ENCODE results near the gene BAHCC1.
A peak's percentile ranks its signal among the peaks of the same experiment; 100 is the strongest.

Gene BAHCC1

DNA sequence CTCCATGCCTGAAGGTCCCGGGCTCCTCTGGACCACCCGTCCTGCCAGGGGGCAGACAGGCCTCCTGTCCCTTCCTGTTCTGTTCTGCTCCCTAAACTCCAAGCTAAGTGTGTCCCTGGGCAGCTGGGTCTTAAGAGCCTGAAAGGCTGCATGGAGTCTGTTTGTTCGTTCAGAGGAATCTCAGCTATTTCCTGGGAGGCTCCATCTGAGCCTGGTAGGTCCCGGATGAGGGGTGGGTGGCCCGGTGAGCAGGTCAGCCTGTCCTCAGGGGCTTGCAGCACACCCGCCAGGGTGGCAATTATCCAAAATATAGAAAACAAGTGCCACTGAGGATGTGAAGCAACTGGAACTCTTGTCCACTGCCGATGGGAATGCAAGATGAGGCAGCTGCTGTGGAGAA is 104.8 kb downstream of the BAHCC1 start:
- no peak for DNase-seq

DNA sequence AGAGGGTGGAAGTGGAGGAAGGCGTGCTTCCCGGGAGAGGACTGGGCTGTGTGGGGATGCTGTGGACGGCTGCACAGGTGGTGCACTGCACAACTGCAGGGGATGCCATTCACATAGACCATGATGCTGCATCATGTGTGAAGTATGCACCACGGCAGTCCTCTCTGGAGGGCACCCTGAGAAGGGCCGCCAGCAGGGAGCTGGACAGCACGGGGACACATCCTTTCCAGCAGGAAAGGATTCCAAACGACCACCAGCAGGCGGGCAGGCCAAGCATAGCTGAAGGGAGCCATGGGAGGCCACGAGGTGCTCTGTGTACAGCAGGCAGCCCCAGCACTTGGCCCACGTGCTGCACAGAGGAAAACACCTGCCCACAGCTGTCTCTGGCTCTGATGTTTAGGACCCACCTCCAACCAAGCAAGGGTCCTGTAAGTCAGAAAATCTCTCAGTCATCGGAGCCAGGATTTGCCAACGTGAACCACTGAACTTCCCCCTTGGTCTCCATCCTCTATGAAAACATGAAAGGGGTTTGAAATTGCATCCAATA is 107.3 kb downstream of the BAHCC1 start:
- no peak for DNase-seq

DNA sequence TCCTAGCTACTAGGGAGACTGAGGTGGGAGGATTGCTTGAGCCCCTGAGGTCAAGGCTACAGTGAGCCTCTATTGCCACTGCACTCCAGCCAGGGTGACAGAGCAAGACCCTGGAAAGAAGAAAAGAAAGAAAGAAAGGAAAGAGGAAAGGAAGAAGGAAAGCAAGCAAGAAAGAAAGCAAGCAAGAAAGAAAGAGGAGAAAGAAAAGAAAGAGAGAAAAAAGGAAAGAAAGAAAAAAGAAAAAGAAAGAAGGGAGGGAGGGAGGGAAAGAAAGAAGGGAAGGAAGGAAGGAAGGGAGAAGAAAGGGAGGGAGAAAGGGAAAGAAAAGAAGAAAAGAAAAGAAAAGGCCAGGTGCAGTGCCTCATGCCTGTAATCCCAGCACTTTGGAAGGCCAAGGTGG is 108.4 kb downstream of the BAHCC1 start:
- no peak for DNase-seq

DNA sequence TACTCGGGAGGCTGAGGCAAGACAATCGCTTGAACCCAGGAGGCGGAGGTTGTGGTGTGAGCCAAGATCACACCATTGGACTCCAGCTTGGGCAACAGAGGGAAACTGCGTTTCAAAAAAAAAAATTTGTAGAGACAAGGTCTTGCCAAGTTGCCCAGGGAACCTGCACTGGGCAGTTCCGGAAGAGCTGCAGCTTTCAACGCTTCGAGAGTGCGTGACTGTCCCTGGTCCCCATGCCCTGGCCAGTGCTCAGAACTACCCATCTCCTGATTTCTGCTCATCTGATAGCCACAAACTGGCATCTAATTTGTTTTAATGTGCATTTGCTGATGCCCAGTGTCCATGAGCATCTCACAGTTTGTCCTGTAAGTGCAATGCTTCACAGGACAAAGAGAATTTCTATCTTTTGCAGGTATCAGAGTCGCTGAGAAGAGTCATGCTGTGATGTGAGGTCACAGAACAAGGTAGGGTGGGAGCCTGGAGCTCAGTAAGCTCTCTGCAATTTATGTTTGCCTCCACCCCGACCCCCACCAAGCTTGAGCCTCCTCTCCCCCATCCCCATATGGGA is 113.5 kb downstream of the BAHCC1 start:
- DNase-seq = peak; percentile 59

DNA sequence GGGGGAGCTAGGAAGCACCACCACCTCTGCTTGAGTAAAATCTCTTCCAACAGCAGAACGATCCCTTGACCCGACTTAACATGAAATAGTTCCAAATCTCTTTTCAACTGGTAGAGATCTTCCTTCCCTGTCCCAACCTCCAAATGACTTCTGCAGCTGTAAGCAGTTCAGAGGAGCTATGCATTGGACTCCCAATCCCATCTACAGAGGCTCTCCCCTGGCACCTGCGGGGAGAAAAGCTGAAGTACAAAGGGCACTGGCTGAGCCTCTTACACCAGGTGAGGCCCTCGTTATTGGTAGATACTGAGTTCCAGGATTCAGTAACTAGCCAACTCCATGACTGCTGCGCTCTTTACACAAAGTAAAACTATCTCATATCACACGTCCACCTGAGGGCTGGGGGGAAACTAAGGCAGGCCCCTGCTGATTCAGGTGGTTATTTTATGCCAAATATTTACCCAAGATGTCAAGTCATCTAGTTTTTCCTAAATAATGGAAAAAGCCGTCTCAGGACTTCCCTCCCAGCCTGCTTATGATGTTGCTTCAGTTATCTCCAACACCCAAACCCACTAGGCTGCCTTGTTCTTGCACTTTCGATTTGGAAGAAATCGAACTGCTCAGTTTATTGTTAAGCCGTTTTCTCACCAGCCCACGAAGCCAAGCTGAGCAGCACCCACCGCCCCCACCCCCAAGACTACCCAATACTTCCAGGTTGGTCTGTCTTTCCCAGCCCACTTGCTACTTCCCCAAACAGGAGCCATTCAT is 114.1 kb downstream of the BAHCC1 start:
- DNase-seq = peak; percentile 58

DNA sequence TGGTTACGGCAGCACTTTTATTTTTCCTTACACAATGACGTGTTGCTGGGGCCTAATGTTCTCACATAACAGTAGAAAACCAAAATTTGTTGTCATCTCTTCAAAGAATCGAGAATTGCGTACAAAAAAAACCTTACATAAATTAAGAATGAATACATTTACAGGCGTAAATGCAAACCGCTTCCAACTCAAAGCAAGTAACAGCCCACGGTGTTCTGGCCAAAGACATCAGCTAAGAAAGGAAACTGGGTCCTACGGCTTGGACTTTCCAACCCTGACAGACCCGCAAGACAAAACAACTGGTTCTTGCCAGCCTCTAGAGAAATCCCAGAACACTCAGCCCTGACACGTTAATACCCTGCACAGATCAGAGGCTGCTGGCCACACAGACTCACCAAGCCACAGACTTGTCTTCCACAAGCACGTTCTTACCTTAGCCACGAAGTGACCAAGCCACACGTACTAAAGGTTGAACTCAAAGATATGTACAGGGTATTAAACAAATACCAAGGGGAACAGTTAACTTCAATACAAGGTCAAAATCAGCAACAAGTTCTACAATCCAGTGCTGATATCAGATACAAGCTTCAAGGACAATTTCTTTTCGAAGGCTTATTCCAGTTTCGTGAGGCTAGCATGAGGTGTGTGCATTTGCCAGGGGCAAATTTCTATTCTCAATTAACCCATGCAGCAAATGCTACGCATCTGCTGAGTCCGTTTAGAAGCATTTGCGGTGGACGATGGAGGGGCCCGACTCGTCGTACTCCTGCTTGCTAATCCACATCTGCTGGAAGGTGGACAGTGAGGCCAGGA is 114.9 kb downstream of the BAHCC1 start:
- peak; percentile 32 for DNase-seq

DNA sequence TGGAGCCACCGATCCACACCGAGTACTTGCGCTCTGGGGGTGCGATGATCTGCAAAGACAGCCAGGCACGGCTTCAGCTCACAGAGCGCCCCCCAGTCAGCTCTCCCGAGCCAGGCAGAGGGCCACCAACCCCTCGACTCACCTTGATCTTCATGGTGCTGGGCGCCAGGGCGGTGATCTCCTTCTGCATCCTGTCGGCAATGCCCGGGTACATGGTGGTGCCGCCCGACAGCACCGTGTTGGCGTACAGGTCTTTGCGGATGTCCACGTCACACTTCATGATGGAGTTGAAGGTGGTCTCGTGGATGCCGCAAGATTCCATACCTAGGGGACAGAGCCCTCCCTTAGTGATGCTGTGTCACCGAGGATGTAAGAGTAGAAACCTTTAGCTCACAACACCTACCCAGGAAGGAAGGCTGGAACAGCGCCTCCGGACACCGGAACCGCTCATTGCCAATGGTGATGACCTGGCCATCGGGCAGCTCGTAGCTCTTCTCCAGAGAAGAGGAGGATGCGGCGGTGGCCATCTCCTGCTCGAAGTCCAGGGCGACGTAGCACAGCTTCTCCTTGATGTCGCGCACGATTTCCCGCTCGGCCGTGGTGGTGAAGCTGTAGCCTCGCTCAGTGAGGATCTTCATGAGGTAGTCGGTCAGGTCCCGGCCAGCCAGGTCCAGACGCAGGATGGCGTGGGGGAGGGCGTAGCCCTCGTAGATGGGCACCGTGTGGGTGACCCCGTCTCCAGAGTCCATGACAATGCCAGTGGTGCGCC is 115.7 kb downstream of the BAHCC1 start:
- peak; percentile 51 for DNase-seq

DNA sequence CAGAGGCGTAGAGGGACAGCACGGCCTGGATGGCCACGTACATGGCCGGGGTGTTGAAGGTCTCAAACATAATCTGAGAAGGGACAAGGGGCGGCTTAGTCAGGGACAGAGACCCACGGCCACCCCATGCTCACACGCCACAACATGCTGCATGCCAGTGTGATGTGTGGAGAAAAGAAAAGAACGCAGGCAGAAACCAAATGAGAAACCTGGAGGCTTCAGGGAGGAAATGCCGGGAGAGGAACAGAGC is 116.2 kb downstream of the BAHCC1 start:
- no peak for DNase-seq

DNA sequence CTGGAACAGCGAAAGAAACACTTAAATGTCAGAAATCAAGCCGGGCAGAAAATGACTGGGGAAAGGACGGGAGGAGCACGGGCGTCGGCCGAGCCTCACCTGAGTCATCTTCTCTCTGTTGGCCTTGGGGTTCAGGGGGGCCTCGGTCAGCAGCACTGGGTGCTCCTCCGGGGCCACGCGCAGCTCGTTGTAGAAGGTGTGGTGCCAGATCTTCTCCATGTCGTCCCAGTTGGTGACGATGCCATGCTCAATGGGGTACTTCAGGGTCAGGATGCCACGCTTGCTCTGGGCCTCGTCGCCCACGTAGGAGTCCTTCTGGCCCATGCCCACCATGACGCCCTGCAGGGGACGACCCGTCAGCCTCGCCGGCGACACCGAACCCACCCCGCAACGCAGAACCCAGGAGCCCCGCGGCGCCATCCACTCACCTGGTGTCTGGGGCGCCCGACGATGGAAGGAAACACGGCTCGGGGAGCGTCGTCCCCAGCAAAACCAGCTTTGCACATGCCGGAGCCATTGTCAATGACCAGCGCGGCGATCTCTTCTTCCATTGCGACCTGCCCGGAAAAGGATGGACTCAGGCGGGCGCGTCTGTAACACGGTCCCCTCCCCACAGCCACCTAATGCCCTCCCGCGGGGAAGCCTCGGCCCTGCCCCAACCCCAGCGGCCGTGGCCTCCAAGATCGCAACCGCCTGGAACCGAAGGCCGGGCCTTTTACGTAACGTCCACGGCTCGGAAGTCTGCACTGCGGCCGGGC is 116.7 kb downstream of the BAHCC1 start:
- peak; percentile 65 for DNase-seq

DNA sequence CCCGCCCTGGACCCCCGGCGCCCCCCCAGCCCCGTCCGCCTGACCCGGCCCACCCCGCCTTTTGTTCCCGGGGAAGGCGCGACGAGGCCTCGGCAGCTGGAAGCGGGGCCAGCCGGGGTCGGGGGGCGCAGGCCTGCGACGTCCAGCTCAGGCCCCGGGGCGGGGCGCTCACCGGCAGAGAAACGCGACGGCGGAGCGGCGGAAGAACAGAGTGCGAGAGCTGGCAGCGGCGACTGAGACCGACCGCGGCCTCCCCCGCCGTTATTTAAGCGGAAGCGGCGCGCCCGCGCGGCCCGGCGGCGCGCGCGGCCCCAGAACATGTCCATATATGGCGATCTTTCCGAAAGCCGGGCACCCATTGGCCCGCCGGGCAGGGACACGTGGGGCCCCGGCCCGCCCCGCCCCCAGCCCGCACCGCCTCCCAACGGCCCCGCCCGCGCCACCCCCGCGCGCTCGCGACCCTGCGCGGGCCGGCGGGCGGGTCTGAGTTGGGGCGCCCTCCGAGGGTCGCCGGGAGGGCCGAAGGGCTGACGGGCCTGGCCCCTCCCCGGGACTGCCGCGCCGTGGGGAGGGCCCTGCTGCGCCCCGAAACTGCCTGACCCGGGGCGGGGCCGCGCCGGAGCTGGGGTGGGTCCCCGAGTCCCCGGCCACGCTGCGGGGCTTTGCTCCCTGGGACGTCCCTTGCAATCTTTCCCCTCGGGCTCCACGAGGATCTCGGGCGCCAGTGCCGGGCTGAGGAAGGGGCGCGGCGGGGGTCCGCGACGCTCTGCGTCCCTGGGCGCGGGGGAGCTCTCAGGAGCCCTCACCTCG is 117.5 kb downstream of the BAHCC1 start, which contains the start of gene ACTG1:
TSS of gene ACTG1 (minus strand) at position 238 of the 810 bp plus-strand sequence. CDS start 445 bp downstream, outside the sequence.
- peak; percentile 97 for DNase-seq

DNA sequence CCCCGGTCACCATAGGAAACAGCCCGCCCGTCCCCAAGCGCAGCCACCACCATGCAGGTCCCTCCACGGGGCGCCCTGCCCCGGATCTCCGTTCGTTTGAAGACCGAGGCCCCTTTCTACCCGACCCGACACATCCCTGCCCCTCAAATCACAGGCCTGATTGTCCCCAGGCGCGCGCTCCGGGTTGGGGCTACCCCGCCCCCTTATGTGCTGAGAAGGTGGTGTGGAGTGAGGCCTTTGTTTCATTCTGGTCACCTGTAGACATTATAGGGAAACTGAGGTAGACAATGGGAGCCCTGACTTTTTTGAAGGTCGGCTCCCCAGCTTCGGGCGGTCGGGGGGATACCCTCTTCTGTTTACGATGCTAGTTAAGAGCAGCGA is 118.1 kb downstream of the BAHCC1 start:
- DNase-seq = peak; percentile 77

DNA sequence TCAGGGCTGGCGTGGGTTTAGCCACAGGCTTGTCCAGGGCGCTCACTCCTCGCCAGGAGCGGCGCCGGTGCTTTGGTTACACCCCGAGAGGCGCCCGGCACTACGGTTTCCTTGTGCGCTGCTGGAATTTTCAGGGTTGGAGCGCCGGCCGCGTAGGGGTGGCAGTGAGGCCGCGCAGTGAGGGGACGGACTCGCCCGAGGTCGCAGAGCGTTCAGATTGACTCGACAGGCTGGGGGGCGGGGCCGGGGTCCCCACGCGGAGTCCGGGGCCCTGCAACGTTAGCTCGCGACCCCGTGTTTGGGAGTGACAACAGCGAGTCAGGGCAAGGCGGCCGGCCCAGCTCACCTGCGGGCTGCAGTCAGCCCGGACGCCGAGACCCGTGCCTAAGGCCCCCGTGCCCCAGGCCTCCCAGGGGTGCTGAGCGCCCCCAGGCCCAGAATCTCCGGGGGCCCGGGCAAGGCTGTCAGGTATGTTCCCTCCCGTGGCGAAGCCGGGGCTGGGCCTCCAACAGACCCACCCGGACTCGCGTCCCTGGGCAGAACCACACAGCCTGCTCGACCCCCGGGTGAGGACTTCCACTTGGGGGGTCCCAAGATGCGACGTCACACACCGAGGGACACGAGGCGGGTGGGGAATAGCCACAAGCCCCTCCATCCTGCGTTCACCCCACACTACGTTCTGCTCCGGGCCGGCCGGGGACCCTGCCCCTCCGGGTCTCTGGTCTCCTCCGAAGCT is 118.7 kb downstream of the BAHCC1 start:
- DNase-seq = peak; percentile 70

DNA sequence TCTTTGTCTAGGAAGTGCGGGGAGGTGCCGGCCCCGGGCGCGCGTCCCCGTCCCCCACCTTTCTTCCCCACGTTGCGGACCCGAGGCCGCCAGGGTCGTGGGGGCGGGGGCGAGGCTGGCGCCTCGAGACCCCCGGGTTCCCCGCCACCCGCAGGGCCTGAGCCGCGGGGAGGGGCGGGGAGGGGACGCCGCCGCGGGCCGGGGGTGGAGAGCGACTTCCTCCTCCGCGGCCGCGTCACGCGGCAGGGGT is 119.2 kb downstream of the BAHCC1 start:
- DNase-seq = no peak

DNA sequence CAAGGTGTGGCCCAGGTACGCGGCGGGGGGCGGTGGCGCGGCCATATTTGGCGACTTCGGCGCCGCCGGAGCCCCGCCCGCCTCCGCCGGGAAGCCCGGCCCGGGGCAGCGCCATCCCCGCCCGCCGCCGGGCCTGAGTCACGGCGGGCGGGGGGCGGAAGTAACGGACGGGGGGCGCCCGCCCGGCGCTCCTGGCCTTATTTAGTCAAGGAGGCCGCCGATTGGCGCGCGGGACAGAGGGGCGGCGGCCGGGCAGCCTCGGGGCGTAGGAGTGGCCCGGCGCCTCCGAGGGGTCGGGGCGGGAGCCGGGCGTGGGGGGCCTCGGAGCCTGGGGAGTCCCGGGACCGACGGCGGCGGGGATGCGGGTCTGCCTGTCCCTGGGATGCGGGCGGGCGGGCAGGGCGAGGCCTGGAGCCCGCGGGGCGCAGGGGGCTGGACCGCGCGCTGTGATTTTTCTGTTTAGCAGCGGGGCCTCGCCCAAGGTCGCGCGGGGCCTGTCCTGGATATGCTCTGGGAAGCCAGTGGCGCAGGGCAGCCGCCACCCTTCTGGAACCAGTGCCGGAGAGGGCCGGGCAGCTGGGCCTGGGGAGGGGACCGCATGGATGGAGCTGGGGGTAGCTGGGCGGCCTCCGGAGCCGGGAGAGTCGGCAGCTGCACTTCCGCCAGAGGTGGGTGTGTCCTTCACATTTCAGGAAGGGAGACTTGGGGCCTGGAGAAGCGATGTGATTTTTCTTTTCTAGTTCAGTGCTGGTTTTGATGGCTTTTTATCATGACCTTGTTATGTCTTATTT is 119.7 kb downstream of the BAHCC1 start:
- peak; percentile 84 for DNase-seq

DNA sequence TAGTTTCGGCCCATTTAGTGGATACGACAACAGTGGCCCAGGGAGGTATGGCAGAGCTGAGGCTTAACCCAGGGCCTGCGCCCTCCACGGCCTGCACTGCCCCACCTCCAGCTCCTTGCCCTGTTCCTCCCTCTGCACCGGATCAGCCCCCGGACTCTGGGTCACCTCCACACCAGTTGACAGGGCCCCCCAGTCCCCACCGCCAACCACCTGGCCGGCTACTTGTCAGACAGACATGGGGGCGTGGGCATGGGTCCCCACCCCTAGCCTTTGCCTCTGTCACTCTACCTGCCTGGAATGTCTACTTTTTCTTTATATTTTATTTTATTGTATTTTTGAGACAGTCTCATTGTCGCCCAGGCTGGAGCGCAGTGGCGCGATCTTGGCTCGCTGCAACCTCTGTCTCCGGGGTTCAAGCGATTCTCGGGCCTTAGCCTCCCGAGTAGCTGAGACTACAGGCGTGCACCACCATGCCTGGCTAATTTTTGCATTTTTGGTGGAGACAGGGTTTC is 120.3 kb downstream of the BAHCC1 start:
- DNase-seq = no peak

All from activated CD4-positive, alpha-beta T cell treated with anti-CD3 and anti-CD28 coated beads, Interleukin-2, Interleukin-6, amounts not matched to agents 100 ng/mL and 50 ng/mL, durations not matched to agents 16 hours and 8 hours (primary cell).